GM23338 (cell line): ENCODE data around the gene AOAH.

ENCODE experiments used
- EZH2phosphoT487 ChIP-seq: fragments of 200-600 bp; sonication (generic); IDR thresholded peaks from one replicate; pipeline ENCODE4 v1.8.1; 2018; ENCODE audit warnings: antibody characterized with exemption; ENCODE audit not compliant: unreplicated experiment
- ZNF114 ChIP-seq: fragments of 250-450 bp; sonication (Bioruptor Pico); IDR thresholded peaks from 2 replicates; pipeline ENCODE4 v1.5.0; 2020; ENCODE audit warnings: mild to moderate bottlenecking, moderate library complexity
- TF ChIP-seq, protein P1 (sequence below): IDR thresholded peaks from one replicate; pipeline ENCODE4 v1.6.1; 2018; ENCODE audit warnings: antibody characterized with exemption; ENCODE audit not compliant: unreplicated experiment
- TF ChIP-seq, protein P2 (sequence below), 2 experiments: fragments of 200-600 bp in 1 of 2; sonication (generic) in 1 of 2; conservative IDR thresholded peaks; 2 replicates each; pipeline versions ENCODE4 v1.5.1 to v1.6.1; 2016 to 2017; ENCODE audit warnings: antibody characterized with exemption in 2 of 2, low read depth in 2 of 2, mild to moderate bottlenecking in 2 of 2, moderate library complexity in 1 of 2

DNA sequence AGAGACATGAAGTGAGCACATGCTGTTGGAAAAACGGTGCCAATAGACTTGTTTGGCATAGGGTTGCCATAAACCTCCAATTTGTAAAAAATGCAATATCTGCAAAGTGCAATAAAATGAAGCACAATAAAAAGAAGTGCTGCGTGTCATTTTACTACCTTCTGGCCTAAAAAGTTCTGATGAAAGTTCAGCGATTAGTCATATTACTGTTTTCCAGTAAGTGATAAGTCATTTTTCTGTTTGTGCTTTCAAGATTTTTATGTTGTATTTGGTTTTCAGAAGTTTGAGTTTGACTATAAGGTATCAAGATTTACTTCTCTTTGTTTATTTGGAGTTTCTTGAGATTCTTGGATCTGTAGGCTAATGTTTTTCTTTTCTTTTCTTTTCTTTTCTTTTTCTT lies 16.8 kb downstream of the AOAH start:
- TF ChIP-seq, protein P1, sequence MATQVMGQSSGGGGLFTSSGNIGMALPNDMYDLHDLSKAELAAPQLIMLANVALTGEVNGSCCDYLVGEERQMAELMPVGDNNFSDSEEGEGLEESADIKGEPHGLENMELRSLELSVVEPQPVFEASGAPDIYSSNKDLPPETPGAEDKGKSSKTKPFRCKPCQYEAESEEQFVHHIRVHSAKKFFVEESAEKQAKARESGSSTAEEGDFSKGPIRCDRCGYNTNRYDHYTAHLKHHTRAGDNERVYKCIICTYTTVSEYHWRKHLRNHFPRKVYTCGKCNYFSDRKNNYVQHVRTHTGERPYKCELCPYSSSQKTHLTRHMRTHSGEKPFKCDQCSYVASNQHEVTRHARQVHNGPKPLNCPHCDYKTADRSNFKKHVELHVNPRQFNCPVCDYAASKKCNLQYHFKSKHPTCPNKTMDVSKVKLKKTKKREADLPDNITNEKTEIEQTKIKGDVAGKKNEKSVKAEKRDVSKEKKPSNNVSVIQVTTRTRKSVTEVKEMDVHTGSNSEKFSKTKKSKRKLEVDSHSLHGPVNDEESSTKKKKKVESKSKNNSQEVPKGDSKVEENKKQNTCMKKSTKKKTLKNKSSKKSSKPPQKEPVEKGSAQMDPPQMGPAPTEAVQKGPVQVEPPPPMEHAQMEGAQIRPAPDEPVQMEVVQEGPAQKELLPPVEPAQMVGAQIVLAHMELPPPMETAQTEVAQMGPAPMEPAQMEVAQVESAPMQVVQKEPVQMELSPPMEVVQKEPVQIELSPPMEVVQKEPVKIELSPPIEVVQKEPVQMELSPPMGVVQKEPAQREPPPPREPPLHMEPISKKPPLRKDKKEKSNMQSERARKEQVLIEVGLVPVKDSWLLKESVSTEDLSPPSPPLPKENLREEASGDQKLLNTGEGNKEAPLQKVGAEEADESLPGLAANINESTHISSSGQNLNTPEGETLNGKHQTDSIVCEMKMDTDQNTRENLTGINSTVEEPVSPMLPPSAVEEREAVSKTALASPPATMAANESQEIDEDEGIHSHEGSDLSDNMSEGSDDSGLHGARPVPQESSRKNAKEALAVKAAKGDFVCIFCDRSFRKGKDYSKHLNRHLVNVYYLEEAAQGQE: no peak
- TF ChIP-seq, protein P2, sequence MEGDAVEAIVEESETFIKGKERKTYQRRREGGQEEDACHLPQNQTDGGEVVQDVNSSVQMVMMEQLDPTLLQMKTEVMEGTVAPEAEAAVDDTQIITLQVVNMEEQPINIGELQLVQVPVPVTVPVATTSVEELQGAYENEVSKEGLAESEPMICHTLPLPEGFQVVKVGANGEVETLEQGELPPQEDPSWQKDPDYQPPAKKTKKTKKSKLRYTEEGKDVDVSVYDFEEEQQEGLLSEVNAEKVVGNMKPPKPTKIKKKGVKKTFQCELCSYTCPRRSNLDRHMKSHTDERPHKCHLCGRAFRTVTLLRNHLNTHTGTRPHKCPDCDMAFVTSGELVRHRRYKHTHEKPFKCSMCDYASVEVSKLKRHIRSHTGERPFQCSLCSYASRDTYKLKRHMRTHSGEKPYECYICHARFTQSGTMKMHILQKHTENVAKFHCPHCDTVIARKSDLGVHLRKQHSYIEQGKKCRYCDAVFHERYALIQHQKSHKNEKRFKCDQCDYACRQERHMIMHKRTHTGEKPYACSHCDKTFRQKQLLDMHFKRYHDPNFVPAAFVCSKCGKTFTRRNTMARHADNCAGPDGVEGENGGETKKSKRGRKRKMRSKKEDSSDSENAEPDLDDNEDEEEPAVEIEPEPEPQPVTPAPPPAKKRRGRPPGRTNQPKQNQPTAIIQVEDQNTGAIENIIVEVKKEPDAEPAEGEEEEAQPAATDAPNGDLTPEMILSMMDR (conservative IDR thresholded peaks at IDR 0.05; ENCODE audit: low read depth in 2 of 2): no peak
- TF ChIP-seq EZH2phosphoT487 (no peak), ZNF114 (CRISPR knock-in tag) (no peak)
